HCT116 (cell line): ENCODE results near the gene CSTPP1. TPM values are rescaled to one million over a fixed set of nuclear protein-coding genes. Genes with fewer than 3 reads are reported as not detected.

Source experiments
- ATAC-seq: fragments of 200-7000 bp; cut with Tn5 transposase; 2 replicates; pipeline ENCODE4 v1.9.1; 2020; ENCODE audit warnings: mild to moderate bottlenecking, moderate library complexity
- BruUV-seq: library from RNA; stranded (reverse); fragments of 400-500 nt; replicated peaks from 2 replicates; lab custom pipeline; 2021; lab: Mats Ljungman, UMichigan
- CTCF ChIA-PET: fragments of 300-600 bp; sonication (Branson Sonifier 250); formaldehyde crosslinking; loops from one replicate; lab custom pipeline; 2021; ENCODE audit warnings: antibody characterized with exemption; lab: Charles Lee
- POLR2A ChIA-PET: fragments of 300-600, 350-600 bp; sonication (Branson Sonifier 250); formaldehyde crosslinking; loops from one replicate; lab custom pipeline; 2021; ENCODE audit warnings: antibody characterized with exemption; lab: Charles Lee
- RAD21 ChIA-PET, 2 experiments: fragments of 300-600 bp; sonication (Branson Sonifier 250); formaldehyde crosslinking; loops; one replicate each; lab custom pipeline; 2023; ENCODE audit warnings: low total read pairs in 2 of 2; ENCODE audit not compliant: uncharacterized antibody in 2 of 2, unreplicated experiment in 2 of 2, low non-redundant PET in 1 of 2; lab: Charles Lee
- DNase-seq: peaks from one replicate; pipeline ENCODE4 v3.0.0-alpha.2; 2010; ENCODE audit warnings: low read depth, low spot score
- H2AFZ ChIP-seq: fragments of 200-600 bp; shearing (Covaris generic), sonication (generic); 2 replicates; pipeline ENCODE4 v1.6.1; 2017; ENCODE audit warnings: low read depth, mixed run types, mixed read lengths, antibody characterized with exemption, low read length; ENCODE audit not compliant: poor library complexity, severe bottlenecking
- H3K27ac ChIP-seq: 2 replicates; pipeline ENCODE4 v1.5.1; 2012; ENCODE audit warnings: low read depth, low read length
- H3K27me3 ChIP-seq: fragments of 200-600 bp; sonication (generic); 2 replicates; pipeline ENCODE4 v1.6.1; 2016; ENCODE audit warnings: mixed run types, low read length, mixed read lengths; ENCODE audit not compliant: insufficient read depth
- H3K36me3 ChIP-seq, 2 experiments: fragments of 200-500 bp in 1 of 2; fragments of 200-600 bp in 1 of 2; sonication (Bioruptor generic) in 1 of 2; sonication (generic) in 1 of 2; 2 replicates each; pipeline versions ENCODE4 v1.5.1 to v1.6.1; 2014 to 2016; ENCODE audit warnings: low read length in 2 of 2, inconsistent platforms in 1 of 2, mixed read lengths in 1 of 2, mixed run types in 1 of 2; ENCODE audit not compliant: insufficient read depth in 2 of 2, control insufficient read depth in 1 of 2
- H3K4me1 ChIP-seq, 2 experiments: fragments of 200-600 bp in 1 of 2; sonication (generic) in 1 of 2; 2 replicates each; pipeline versions ENCODE4 v1.5.1 to v1.6.1; 2012 to 2017; ENCODE audit warnings: low read length in 2 of 2, inconsistent platforms in 1 of 2, mild to moderate bottlenecking in 1 of 2, mixed read lengths in 1 of 2, mixed run types in 1 of 2, moderate library complexity in 1 of 2; ENCODE audit not compliant: insufficient read depth in 2 of 2, control insufficient read depth in 1 of 2
- H3K4me2 ChIP-seq: fragments of 200-600 bp; sonication (generic); 2 replicates; pipeline ENCODE4 v1.6.1; 2017; ENCODE audit warnings: mixed run types, low read length, mixed read lengths
- H3K4me3 ChIP-seq, 2 experiments: fragments of 200-600 bp in 1 of 2; sonication (generic) in 1 of 2; replicated peaks in 1 of 2; 2 replicates each; pipeline ENCODE4 v1.5.1; 2011 to 2016; ENCODE audit warnings: low read length in 2 of 2, control low read depth in 1 of 2, low read depth in 1 of 2, mild to moderate bottlenecking in 1 of 2, mixed read lengths in 1 of 2, mixed run types in 1 of 2
- H3K79me2 ChIP-seq: fragments of 200-600 bp; sonication (generic); 2 replicates; pipeline ENCODE4 v1.6.1; 2017; ENCODE audit warnings: mild to moderate bottlenecking, mixed run types, low read length, moderate library complexity, mixed read lengths; ENCODE audit not compliant: insufficient read depth
- H3K9ac ChIP-seq: fragments of 200-600 bp; sonication (generic); 2 replicates; pipeline ENCODE4 v1.6.1; 2016; ENCODE audit warnings: low read length, mixed read lengths
- H3K9me2 ChIP-seq: fragments of 200-600 bp; sonication (generic), shearing (Covaris generic); 2 replicates; pipeline ENCODE4 v1.6.1; 2017; ENCODE audit warnings: mixed run types, mild to moderate bottlenecking, moderate library complexity; ENCODE audit not compliant: insufficient read depth
- H3K9me3 ChIP-seq, 2 experiments: fragments of 200-500 bp in 1 of 2; fragments of 200-600 bp in 1 of 2; sonication (Bioruptor generic) in 1 of 2; sonication (generic) in 1 of 2; 2 replicates each; pipeline ENCODE4 v1.6.1; 2014 to 2017; ENCODE audit warnings: low read length in 2 of 2, mixed read lengths in 2 of 2, inconsistent platforms in 1 of 2, low read depth in 1 of 2, mild to moderate bottlenecking in 1 of 2, mixed run types in 1 of 2, moderate library complexity in 1 of 2; ENCODE audit not compliant: control insufficient read depth in 1 of 2, insufficient read depth in 1 of 2
- H4K20me1 ChIP-seq: fragments of 200-600 bp; sonication (generic), shearing (Covaris generic); 2 replicates; pipeline ENCODE4 v1.6.1; 2017; ENCODE audit warnings: mixed run types, mild to moderate bottlenecking, moderate library complexity; ENCODE audit not compliant: insufficient read depth
- CEBPB ChIP-seq: IDR thresholded peaks from 2 replicates; pipeline ENCODE4 v1.6.1; 2012; ENCODE audit warnings: low read depth
- RAD21 ChIP-seq: IDR thresholded peaks from 2 replicates; pipeline ENCODE4 v1.6.1; 2012; ENCODE audit warnings: low read depth, mild to moderate bottlenecking
- ZBTB33 ChIP-seq: IDR thresholded peaks from 2 replicates; pipeline ENCODE4 v1.6.1; 2011; ENCODE audit warnings: mild to moderate bottlenecking, low read length, moderate library complexity; ENCODE audit not compliant: insufficient replicate concordance; ENCODE audit errors: extremely low read depth
- ZFX ChIP-seq: fragments of 450-650 bp; IDR thresholded peaks from 2 replicates; pipeline ENCODE4 v1.6.1; 2017
- ZNF274 ChIP-seq: fragments of 200-500 bp; sonication (Bioruptor generic); IDR thresholded peaks from 2 replicates; pipeline ENCODE4 v1.6.1; 2014; ENCODE audit warnings: mild to moderate bottlenecking, low read depth, low read length, inconsistent platforms
- intact Hi-C: fragments of 100-400 bp; cut with micrococcal nuclease; formaldehyde crosslinking; loops from 2 replicates; pipeline ENCODE4 v1.10.0; 2022
- total RNA-seq: library from RNA; stranded (reverse); gene quantifications from one replicate; pipeline ENCODE4 v1.2.1, GENCODE V29; 2021; ENCODE audit not compliant: unreplicated experiment
- TF ChIP-seq, protein P1 (sequence below), 3 experiments: fragments of 200-600 bp in 1 of 3; sonication (generic) in 1 of 3; IDR thresholded peaks in 2 of 3; conservative IDR thresholded peaks in 1 of 3; 2 replicates each; pipeline ENCODE4 v1.5.1; 2012 to 2017; ENCODE audit warnings: low read depth in 2 of 3, low read length in 2 of 3, antibody characterized with exemption in 1 of 3, borderline replicate concordance in 1 of 3, control low read depth in 1 of 3, mild to moderate bottlenecking in 1 of 3, mixed read lengths in 1 of 3, mixed run types in 1 of 3, moderate library complexity in 1 of 3; ENCODE audit not compliant: insufficient read depth in 1 of 3

CSTPP1 gene
- total RNA-seq, 1 experiment from 2014 or later: 24.7 TPM

DNA sequence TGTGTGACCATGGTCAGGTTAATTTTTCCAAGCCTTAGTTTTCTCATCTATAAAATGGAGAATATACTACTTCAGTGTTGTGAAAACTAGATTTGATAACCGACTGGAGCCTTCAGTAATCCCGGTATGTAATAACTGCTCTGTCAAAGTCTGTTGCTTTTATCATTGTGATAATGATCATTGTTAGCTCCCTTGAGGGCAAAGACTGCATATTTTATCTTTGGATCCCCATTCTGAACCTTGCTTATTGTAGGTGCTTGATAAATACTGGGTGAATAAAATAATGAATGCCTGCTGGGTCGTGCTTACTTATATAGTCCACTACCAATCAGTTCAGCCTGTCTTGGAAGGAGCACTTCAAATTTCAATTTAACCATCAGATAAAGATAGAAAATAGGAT is 134.8 kb downstream of the CSTPP1 start:
- TF ChIP-seq, protein P1, sequence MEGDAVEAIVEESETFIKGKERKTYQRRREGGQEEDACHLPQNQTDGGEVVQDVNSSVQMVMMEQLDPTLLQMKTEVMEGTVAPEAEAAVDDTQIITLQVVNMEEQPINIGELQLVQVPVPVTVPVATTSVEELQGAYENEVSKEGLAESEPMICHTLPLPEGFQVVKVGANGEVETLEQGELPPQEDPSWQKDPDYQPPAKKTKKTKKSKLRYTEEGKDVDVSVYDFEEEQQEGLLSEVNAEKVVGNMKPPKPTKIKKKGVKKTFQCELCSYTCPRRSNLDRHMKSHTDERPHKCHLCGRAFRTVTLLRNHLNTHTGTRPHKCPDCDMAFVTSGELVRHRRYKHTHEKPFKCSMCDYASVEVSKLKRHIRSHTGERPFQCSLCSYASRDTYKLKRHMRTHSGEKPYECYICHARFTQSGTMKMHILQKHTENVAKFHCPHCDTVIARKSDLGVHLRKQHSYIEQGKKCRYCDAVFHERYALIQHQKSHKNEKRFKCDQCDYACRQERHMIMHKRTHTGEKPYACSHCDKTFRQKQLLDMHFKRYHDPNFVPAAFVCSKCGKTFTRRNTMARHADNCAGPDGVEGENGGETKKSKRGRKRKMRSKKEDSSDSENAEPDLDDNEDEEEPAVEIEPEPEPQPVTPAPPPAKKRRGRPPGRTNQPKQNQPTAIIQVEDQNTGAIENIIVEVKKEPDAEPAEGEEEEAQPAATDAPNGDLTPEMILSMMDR (IDR thresholded peaks at IDR 0.05 in 2 of 3, conservative IDR thresholded peaks at IDR 0.05 in 1 of 3; ENCODE audit: borderline replicate concordance in 1 of 3, insufficient read depth in 1 of 3, low read depth in 2 of 3, low read length in 2 of 3): no peak
- TF ChIP-seq ZNF274 (no peak), ZBTB33 (no peak), CEBPB (no peak), RAD21 (no peak), ZFX (no peak)
- Histone ChIP-seq H4K20me1 (no peaks in the 10 kb centered on the region), H3K4me1 (peaks cover 5 to 6% of the 10 kb centered on the region in 2 experiments; a peak in 3 of 4 replicates), H2AFZ (no peak overlapping the region), H3K9me2 (no peaks in the 10 kb centered on the region), H3K9ac (no peak overlapping the region), H3K36me3 (no peaks in the 10 kb centered on the region), H3K4me3 (no peak overlapping the region), H3K27ac (no peak overlapping the region), H3K79me2 (no peaks in the 10 kb centered on the region), H3K27me3 (no peaks in the 10 kb centered on the region), H3K9me3 (no peaks in the 10 kb centered on the region), H3K4me2 (no peak overlapping the region)
- no TSS peak for BruUV-seq
- no peak for DNase-seq
- intact Hi-C loops: no loop called here
- ChIA-PET POLR2A (no interaction called here), CTCF (no interaction called here), RAD21 (no interaction called here)
- no peak for ATAC-seq
